Liver (tissue), 9 donors: ENCODE data around the gene SLC5A3. TPM values are rescaled to one million over a fixed set of nuclear protein-coding genes. Genes with fewer than 3 reads are reported as not detected.

ENCODE experiments used
- DNase-seq: peaks from one replicate; pipeline ENCODE4 v3.0.0-alpha.2; 2017; ENCODE audit warnings: low spot score
- H3K27ac ChIP-seq, 2 donors: one replicate each; pipeline ENCODE4 v1.7.0; 2013; ENCODE audit warnings: inconsistent platforms in 2 of 2, low read length in 2 of 2, control low read depth in 1 of 2, low read depth in 1 of 2, mild to moderate bottlenecking in 1 of 2
- H3K27me3 ChIP-seq, 4 donors: one replicate each; pipeline versions ENCODE4 v1.6.1 to v1.7.0; 2013; ENCODE audit warnings: low read length in 3 of 4, inconsistent platforms in 1 of 4, mild to moderate bottlenecking in 1 of 4, moderate library complexity in 1 of 4; ENCODE audit not compliant: control insufficient read depth in 4 of 4, insufficient read depth in 4 of 4
- H3K36me3 ChIP-seq, 4 donors: one replicate each; pipeline versions ENCODE4 v1.6.1 to v1.7.0; 2013; ENCODE audit warnings: low read length in 3 of 4, mild to moderate bottlenecking in 3 of 4, low read depth in 1 of 4, moderate library complexity in 1 of 4; ENCODE audit not compliant: control insufficient read depth in 4 of 4, insufficient read depth in 3 of 4
- H3K4me1 ChIP-seq, 4 donors: one replicate each; pipeline versions ENCODE4 v1.6.1 to v1.7.0; 2013; ENCODE audit warnings: low read length in 3 of 4, mild to moderate bottlenecking in 3 of 4, moderate library complexity in 1 of 4; ENCODE audit not compliant: control insufficient read depth in 4 of 4, insufficient read depth in 4 of 4
- H3K4me3 ChIP-seq, 3 donors: one replicate each; pipeline versions ENCODE4 v1.6.1 to v1.7.0; 2013; ENCODE audit warnings: low read length in 3 of 3, control low read depth in 1 of 3, low read depth in 1 of 3, mild to moderate bottlenecking in 1 of 3
- H3K9ac ChIP-seq, 2 donors: one replicate each; pipeline ENCODE4 v1.7.0; 2013; ENCODE audit warnings: low read length in 2 of 2, mild to moderate bottlenecking in 2 of 2, moderate library complexity in 2 of 2, control low read depth in 1 of 2, low read depth in 1 of 2
- H3K9me3 ChIP-seq, 4 donors: one replicate each; pipeline versions ENCODE4 v1.6.1 to v1.7.0; 2013; ENCODE audit warnings: low read length in 3 of 4; ENCODE audit not compliant: control insufficient read depth in 4 of 4
- CTCF ChIP-seq: fragments of 150-350 bp; IDR thresholded peaks from 2 replicates; pipeline ENCODE4 v1.5.1; 2017; ENCODE audit warnings: improper control_type of control experiment, low read depth, low read length; ENCODE audit not compliant: missing input control
- FOXA2 ChIP-seq: IDR thresholded peaks from 2 replicates; pipeline ENCODE4 v1.6.1; 2016; ENCODE audit warnings: antibody characterized with exemption
- HNF4A ChIP-seq, 2 donors: conservative IDR thresholded peaks; 2 replicates each; pipeline ENCODE4 v1.6.1; 2016; ENCODE audit warnings: antibody characterized with exemption in 2 of 2, mild to moderate bottlenecking in 2 of 2
- HNF4G ChIP-seq: IDR thresholded peaks from 2 replicates; pipeline ENCODE4 v1.6.1; 2016; ENCODE audit warnings: antibody characterized with exemption
- JUND ChIP-seq, 2 donors: IDR thresholded peaks; 2 replicates each; pipeline ENCODE4 v1.6.1; 2016; ENCODE audit warnings: antibody characterized with exemption in 2 of 2
- MAX ChIP-seq: IDR thresholded peaks from 2 replicates; pipeline ENCODE4 v1.6.1; 2016; ENCODE audit warnings: antibody characterized with exemption
- RAD21 ChIP-seq, 2 donors: IDR thresholded peaks; 2 replicates each; pipeline ENCODE4 v1.6.1; 2016; ENCODE audit warnings: antibody characterized with exemption in 2 of 2, mild to moderate bottlenecking in 2 of 2
- RXRA ChIP-seq, 2 donors: IDR thresholded peaks; 2 replicates each; pipeline ENCODE4 v1.6.1; 2017 to 2018; ENCODE audit warnings: antibody characterized with exemption in 2 of 2, mild to moderate bottlenecking in 1 of 2
- SP1 ChIP-seq: IDR thresholded peaks from 2 replicates; pipeline ENCODE4 v1.6.1; 2018; ENCODE audit warnings: antibody characterized with exemption, mild to moderate bottlenecking
- YY1 ChIP-seq: IDR thresholded peaks from 2 replicates; pipeline ENCODE4 v1.6.1; 2016; ENCODE audit warnings: antibody characterized with exemption, mild to moderate bottlenecking
- WGBS: extraction: QIAGEN DNeasy Blood & Tissue Kit; methylation state at CpG from one replicate; pipeline ENCODE4 v1.1.7; 2013; 5-methylcytosine and 5-hydroxymethylcytosine counted together
- polyA plus RNA-seq, 2 donors: library from polyadenylated mRNA; stranded (reverse) in 1 of 2; unstranded in 1 of 2; fragments of 200-250 nt in 1 of 2; fragments of >200 nt in 1 of 2; fragmentation: Nextera tagmentation in 1 of 2; extraction: Ambion mirVana in 1 of 2; gene quantifications; one replicate each; pipeline versions ENCODE4 v1.2.1 to v1.2.3, GENCODE V29; 2013 to 2015
- total RNA-seq, 2 donors: library from RNA; depleted of rRNA; stranded (reverse); fragments of >200 nt; gene quantifications; one replicate each; pipeline ENCODE4 v1.2.3, GENCODE V29; 2014
- TF ChIP-seq, protein P1 (sequence below): IDR thresholded peaks from 2 replicates; pipeline ENCODE4 v1.6.1; 2016; ENCODE audit warnings: antibody characterized with exemption
- TF ChIP-seq, protein P2 (sequence below): IDR thresholded peaks from 2 replicates; pipeline ENCODE4 v1.6.1; 2016; ENCODE audit warnings: antibody characterized with exemption
- donor health status: healthy.
- donor health status: healthy.
- donor health status: healthy.
- donor health status: healthy.
- donor health status: healthy.

The SLC5A3 gene
- total and polyA plus RNA-seq, 4 donors: 1.5 to 16.6 (median 8.1) TPM

DNA sequence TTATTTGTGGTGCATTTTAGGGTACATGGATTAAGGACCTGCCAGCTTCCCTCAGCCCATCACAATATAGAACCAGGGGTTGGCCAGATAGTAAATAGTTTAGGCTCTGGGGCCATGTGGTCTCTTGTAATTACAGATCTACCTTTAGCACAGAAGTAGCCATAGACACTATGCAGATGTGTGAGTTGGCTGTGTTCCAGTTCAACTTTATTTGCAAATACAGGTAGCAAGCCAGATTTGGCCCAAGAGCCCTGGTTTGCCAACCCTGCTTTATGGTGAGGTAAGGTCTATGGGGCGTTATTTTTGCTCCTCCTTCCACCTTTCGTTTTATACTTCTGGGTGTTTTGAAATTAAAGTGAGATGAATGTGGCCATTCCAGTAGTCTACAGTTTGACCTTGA, 48.7 kb downstream of the SLC5A3 start:
- Histone ChIP-seq H3K4me3 (no peak overlapping the region), H3K9me3 (no peaks in the 10 kb centered on the region), H3K4me1 (peaks cover 2 to 19% (median 14%) of the 10 kb centered on the region in 4 donors), H3K9ac (no peak overlapping the region), H3K27ac (no peak overlapping the region), H3K27me3 (no peaks in the 10 kb centered on the region), H3K36me3 (peaks cover 0 to 11% (median 4%) of the 10 kb centered on the region in 4 donors)
- TF ChIP-seq YY1 (no peak), HNF4G (no peak), JUND (IDR thresholded peaks at IDR 0.05) (peak in 1 of 2 donors; percentile 15), RAD21 (IDR thresholded peaks at IDR 0.05) (peak in 1 of 2 donors; percentile 51), CTCF (no peak), SP1 (peak; percentile 49), MAX (peak; percentile 5), FOXA2 (no peak), RXRA (IDR thresholded peaks at IDR 0.05) (peak; percentile 35 to 48), HNF4A (conservative IDR thresholded peaks at IDR 0.05) (peak; percentile 22 to 42)
- TF ChIP-seq, protein P1, sequence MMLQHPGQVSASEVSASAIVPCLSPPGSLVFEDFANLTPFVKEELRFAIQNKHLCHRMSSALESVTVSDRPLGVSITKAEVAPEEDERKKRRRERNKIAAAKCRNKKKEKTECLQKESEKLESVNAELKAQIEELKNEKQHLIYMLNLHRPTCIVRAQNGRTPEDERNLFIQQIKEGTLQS: peak; percentile 27
- TF ChIP-seq, protein P2, sequence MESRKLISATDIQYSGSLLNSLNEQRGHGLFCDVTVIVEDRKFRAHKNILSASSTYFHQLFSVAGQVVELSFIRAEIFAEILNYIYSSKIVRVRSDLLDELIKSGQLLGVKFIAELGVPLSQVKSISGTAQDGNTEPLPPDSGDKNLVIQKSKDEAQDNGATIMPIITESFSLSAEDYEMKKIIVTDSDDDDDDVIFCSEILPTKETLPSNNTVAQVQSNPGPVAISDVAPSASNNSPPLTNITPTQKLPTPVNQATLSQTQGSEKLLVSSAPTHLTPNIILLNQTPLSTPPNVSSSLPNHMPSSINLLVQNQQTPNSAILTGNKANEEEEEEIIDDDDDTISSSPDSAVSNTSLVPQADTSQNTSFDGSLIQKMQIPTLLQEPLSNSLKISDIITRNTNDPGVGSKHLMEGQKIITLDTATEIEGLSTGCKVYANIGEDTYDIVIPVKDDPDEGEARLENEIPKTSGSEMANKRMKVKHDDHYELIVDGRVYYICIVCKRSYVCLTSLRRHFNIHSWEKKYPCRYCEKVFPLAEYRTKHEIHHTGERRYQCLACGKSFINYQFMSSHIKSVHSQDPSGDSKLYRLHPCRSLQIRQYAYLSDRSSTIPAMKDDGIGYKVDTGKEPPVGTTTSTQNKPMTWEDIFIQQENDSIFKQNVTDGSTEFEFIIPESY: no peak
- no peak for DNase-seq
- 32% methylated on average over 2 of the region's 2 CpGs for WGBS

Other genes with a start within 250 kb of the SLC5A3 start
- 100 to 1,000 TPM in 1 of 2 donors, 10 to 100 TPM in 1; 72.8 to 104 TPM for gene ATP5PO, start 157.8 kb upstream of the SLC5A3 start, total RNA-seq
- gene ATP5PO, start 157.8 kb upstream of the SLC5A3 start, polyA plus RNA-seq: 100 to 1,000 TPM; 157 to 200 TPM
- 10 to 100 TPM; 12.1 to 12.2 TPM for gene MRPS6, start within 50 bp of the SLC5A3 start, total RNA-seq
- gene MRPS6, start within 50 bp of the SLC5A3 start, polyA plus RNA-seq: 10 to 100 TPM; 21.8 to 83.0 TPM